IMR-90 (cell line): ENCODE data around the gene HMGCR. TPM values are rescaled to one million over a fixed set of nuclear protein-coding genes. Genes with fewer than 3 reads are reported as not detected.

Experiments used
- ATAC-seq: fragments of 200-7000 bp; cut with Tn5 transposase; 2 replicates; pipeline ENCODE4 v1.9.1; 2020; ENCODE audit warnings: low read depth, mild to moderate bottlenecking, moderate library complexity
- BruUV-seq: library from RNA; stranded (reverse); fragments of 400-500 nt; replicated peaks from 2 replicates; lab custom pipeline; 2021; lab: Mats Ljungman, UMichigan
- CTCF ChIA-PET: fragments of 300-600 bp; formaldehyde crosslinking; extraction: SDS; loops from one replicate; lab custom pipeline; 2021; ENCODE audit warnings: antibody characterized with exemption; lab: Yijun Ruan, JAX
- POLR2A ChIA-PET: fragments of 300-600 bp; sonication (Branson Sonifier 250); formaldehyde crosslinking; loops from one replicate; lab custom pipeline; 2022; ENCODE audit warnings: antibody characterized with exemption; ENCODE audit not compliant: unreplicated experiment; lab: Charles Lee
- DNase-seq: peaks from one replicate; pipeline ENCODE4 v3.0.0; 2013
- H2AFZ ChIP-seq: replicated peaks from 2 replicates; pipeline ENCODE3; 2013; ENCODE audit warnings: low read length, mild to moderate bottlenecking; ENCODE audit not compliant: poor library complexity
- H2AK5ac ChIP-seq: 2 replicates; pipeline ENCODE4 v1.6.1; 2013; ENCODE audit warnings: low read depth, low read length, inconsistent platforms
- H2AK9ac ChIP-seq: replicated peaks from 2 replicates; pipeline ENCODE3; 2013; ENCODE audit warnings: mild to moderate bottlenecking, low read depth, low read length, moderate library complexity; ENCODE audit not compliant: poor library complexity
- H2BK120ac ChIP-seq: 2 replicates; pipeline ENCODE4 v1.6.1; 2013; ENCODE audit warnings: low read depth, low read length, inconsistent platforms
- H2BK15ac ChIP-seq: 3 replicates; pipeline ENCODE4 v1.6.1; 2013; ENCODE audit warnings: low read depth, low read length, inconsistent platforms
- H2BK20ac ChIP-seq: 2 replicates; pipeline ENCODE4 v1.6.1; 2013; ENCODE audit warnings: low read depth, mild to moderate bottlenecking, inconsistent platforms, low read length, moderate library complexity
- H2BK5ac ChIP-seq: 2 replicates; pipeline ENCODE4 v1.6.1; 2013; ENCODE audit warnings: mild to moderate bottlenecking, low read depth, low read length, inconsistent platforms; ENCODE audit not compliant: poor library complexity, severe bottlenecking
- H3K14ac ChIP-seq: replicated peaks from 2 replicates; pipeline ENCODE4 v1.6.1; 2013; ENCODE audit warnings: low read depth, low read length, inconsistent platforms
- H3K18ac ChIP-seq: 2 replicates; pipeline ENCODE4 v1.6.1; 2013; ENCODE audit warnings: low read depth, low read length, control low read depth
- H3K23ac ChIP-seq: 2 replicates; pipeline ENCODE4 v1.6.1; 2013; ENCODE audit warnings: low read depth, low read length, inconsistent platforms
- H3K27ac ChIP-seq: 2 replicates; pipeline ENCODE4 v1.5.1; 2013; ENCODE audit warnings: mild to moderate bottlenecking, control low read depth, low read length; ENCODE audit not compliant: insufficient read depth
- H3K27me3 ChIP-seq: 2 replicates; pipeline ENCODE4 v1.6.1; 2013; ENCODE audit warnings: low read length; ENCODE audit not compliant: control insufficient read depth, insufficient read depth
- H3K36me3 ChIP-seq: 2 replicates; pipeline ENCODE4 v1.6.1; 2013; ENCODE audit warnings: low read length, mixed read lengths; ENCODE audit not compliant: control insufficient read depth, insufficient read depth
- H3K4ac ChIP-seq: 2 replicates; pipeline ENCODE4 v1.6.1; 2013; ENCODE audit warnings: low read depth, low read length, inconsistent platforms
- H3K4me1 ChIP-seq: 2 replicates; pipeline ENCODE4 v1.6.1; 2013; ENCODE audit warnings: low read length, mixed read lengths; ENCODE audit not compliant: control insufficient read depth, insufficient read depth
- H3K4me2 ChIP-seq: 2 replicates; pipeline ENCODE4 v1.6.1; 2013; ENCODE audit warnings: low read depth, mild to moderate bottlenecking, control low read depth, low read length, moderate library complexity
- H3K4me3 ChIP-seq: 2 replicates; pipeline ENCODE4 v1.5.1; 2013; ENCODE audit warnings: low read depth, mild to moderate bottlenecking, control low read depth, low read length, moderate library complexity; ENCODE audit not compliant: insufficient read depth
- H3K56ac ChIP-seq: 2 replicates; pipeline ENCODE4 v1.6.1; 2013; ENCODE audit warnings: low read length, inconsistent platforms; ENCODE audit not compliant: insufficient read depth; ENCODE audit errors: extremely low read depth
- H3K79me1 ChIP-seq, 2 experiments: 2 replicates each; pipeline ENCODE4 v1.6.1; 2013; ENCODE audit warnings: low read length in 2 of 2, inconsistent platforms in 1 of 2, low read depth in 1 of 2
- H3K9ac ChIP-seq: 2 replicates; pipeline ENCODE4 v1.6.1; 2013; ENCODE audit warnings: low read depth, low read length, control low read depth
- H3K9me1 ChIP-seq: 2 replicates; pipeline ENCODE4 v1.6.1; 2013; ENCODE audit warnings: low read length, inconsistent platforms; ENCODE audit not compliant: insufficient read depth
- H3K9me3 ChIP-seq: 2 replicates; pipeline ENCODE4 v1.6.1; 2013; ENCODE audit warnings: low read length; ENCODE audit not compliant: control insufficient read depth, insufficient read depth
- H4K20me1 ChIP-seq: 2 replicates; pipeline ENCODE4 v1.6.1; 2013; ENCODE audit warnings: low read length, inconsistent platforms; ENCODE audit not compliant: insufficient read depth
- H4K5ac ChIP-seq: 2 replicates; pipeline ENCODE4 v1.6.1; 2013; ENCODE audit warnings: mild to moderate bottlenecking, low read depth, low read length, control low read depth
- H4K8ac ChIP-seq, 2 experiments: 2 replicates each; pipeline ENCODE4 v1.6.1; 2013; ENCODE audit warnings: low read depth in 2 of 2, low read length in 2 of 2, control low read depth in 1 of 2, inconsistent platforms in 1 of 2
- H4K91ac ChIP-seq: 2 replicates; pipeline ENCODE4 v1.6.1; 2013; ENCODE audit warnings: low read depth, low read length, inconsistent platforms; ENCODE audit not compliant: insufficient read depth
- CEBPB ChIP-seq: IDR thresholded peaks from 2 replicates; pipeline ENCODE4 v1.6.1; 2012; ENCODE audit warnings: low read depth, low read length, improper control_type of control experiment
- CHD1 ChIP-seq: IDR thresholded peaks from 2 replicates; pipeline ENCODE4 v1.6.1; 2012; ENCODE audit warnings: low read depth, low read length, improper control_type of control experiment
- FOS ChIP-seq: fragments of 150-350 bp; IDR thresholded peaks from 2 replicates; pipeline ENCODE4 v1.6.1; 2016; ENCODE audit warnings: low read depth, low read length
- MAZ ChIP-seq: IDR thresholded peaks from 2 replicates; pipeline ENCODE4 v1.6.1; 2012; ENCODE audit warnings: low read depth, mild to moderate bottlenecking, low read length, improper control_type of control experiment, moderate library complexity, borderline replicate concordance
- MXI1 ChIP-seq: IDR thresholded peaks from 2 replicates; pipeline ENCODE4 v1.6.1; 2012; ENCODE audit warnings: low read depth, mild to moderate bottlenecking, low read length, moderate library complexity, borderline replicate concordance
- NFE2L2 ChIP-seq: fragments of 150-350 bp; IDR thresholded peaks from 2 replicates; pipeline ENCODE4 v1.6.1; 2016; ENCODE audit warnings: low read depth, mild to moderate bottlenecking, low read length
- SMC3 ChIP-seq: fragments of 150-350 bp; IDR thresholded peaks from 2 replicates; pipeline ENCODE4 v1.6.1; 2016; ENCODE audit warnings: low read depth, mild to moderate bottlenecking, antibody characterized with exemption, low read length, moderate library complexity
- WGBS, 2 experiments: methylation state at CpG; one replicate each; pipeline versions ENCODE4 v1.1.5 to v1.1.7; 2013; ENCODE audit warnings: missing lambda C conversion rate in 2 of 2; ENCODE audit not compliant: insufficient read length in 1 of 2; ENCODE audit errors: extremely low coverage in 2 of 2; 5-methylcytosine and 5-hydroxymethylcytosine counted together
- dilution Hi-C: fragments of 300-500 bp; cut with HindIII; formaldehyde crosslinking; loops from one replicate; pipeline ENCODE4 v1.14.3; 2018; ENCODE audit warnings: low sequenced_read_pairs; ENCODE audit not compliant: unreplicated experiment
- in situ Hi-C: fragments of 300-500 bp; cut with MboI; formaldehyde crosslinking; loops from 3 replicates; pipeline ENCODE4 v1.14.3; 2019; ENCODE audit warnings: low sequenced_read_pairs, inconsistent platforms, mixed read lengths
- intact Hi-C: fragments of 100-400 bp; cut with micrococcal nuclease; formaldehyde crosslinking; loops from 2 replicates; pipeline ENCODE4 v1.10.0; 2022
- polyA plus RNA-seq, 3 experiments: library from polyadenylated mRNA; depleted of rRNA; stranded (reverse); fragments of >200 nt; gene quantifications; 2 replicates each; pipeline ENCODE4 v1.2.3, GENCODE V29; 2012; ENCODE audit warnings: low replicate concordance in 1 of 3
- total RNA-seq: library from RNA; depleted of rRNA; stranded (reverse); fragments of >200 nt; gene quantifications from 2 replicates; pipeline ENCODE4 v1.2.3, GENCODE V29; 2012
- TF ChIP-seq, protein P1 (sequence below): fragments of 150-350 bp; IDR thresholded peaks from 2 replicates; pipeline ENCODE4 v1.6.1; 2016; ENCODE audit warnings: low read depth, mild to moderate bottlenecking, low read length, moderate library complexity, borderline replicate concordance
- TF ChIP-seq, protein P2 (sequence below): fragments of 150-350 bp; IDR thresholded peaks from 2 replicates; pipeline ENCODE4 v1.6.1; 2017; ENCODE audit warnings: mild to moderate bottlenecking, antibody characterized with exemption, low read length, low read depth

HMGCR gene
- total and polyA plus RNA-seq, 2 of the 4 experiments (the other 2 are of a cell fraction), result 23.3 to 48.6 TPM

DNA sequence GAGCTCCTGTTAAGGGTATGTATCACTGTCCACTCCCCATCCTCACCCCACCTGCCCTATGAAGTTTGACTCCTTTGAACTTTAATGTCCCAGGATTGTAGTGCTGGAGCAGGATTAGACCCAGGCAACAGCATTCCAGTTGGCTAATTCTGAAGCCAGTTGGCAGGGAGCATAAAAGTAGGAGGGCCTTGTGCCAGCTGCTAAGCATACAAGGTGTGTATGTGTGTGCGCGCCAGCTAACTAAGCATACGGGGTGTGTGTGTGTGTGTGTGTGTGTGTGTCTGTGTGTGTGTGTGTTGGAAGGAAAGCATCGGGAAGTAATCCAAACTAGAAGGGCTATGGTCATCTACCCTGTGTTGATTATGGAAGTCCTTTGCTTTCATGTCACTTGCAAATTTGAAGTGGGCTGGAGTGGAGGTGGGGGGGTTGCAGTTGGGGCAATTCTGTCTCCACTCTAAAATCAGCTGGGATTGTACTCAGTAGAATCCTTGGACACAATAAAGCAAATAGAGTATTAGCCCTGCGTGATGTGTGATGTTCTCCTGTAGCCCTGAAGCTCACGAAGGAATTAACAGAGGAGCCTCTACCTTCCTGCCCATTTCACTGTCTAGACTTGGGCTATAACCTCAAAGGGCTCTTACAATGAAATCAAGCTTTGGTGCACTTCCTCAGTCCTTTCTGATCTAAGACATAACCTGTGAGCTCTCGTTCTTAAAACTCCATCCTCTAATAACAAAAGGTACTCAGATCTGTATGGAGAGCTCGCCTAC is 26.9 kb downstream of the HMGCR start:
- dilution Hi-C loops (no loop called here), in situ Hi-C loops (loop anchor here (25.0 kb wide), 1 partner anchor 602 kb away; the partner anchor contains the start of genes GFM2 and NSA2), intact Hi-C loops (loop anchor here (10.0 kb wide), 1 partner anchor 321 kb away; no protein-coding TSS in a partner anchor)
- no peaks in the 10 kb centered on the region for H3K9me1 ChIP-seq
- H3K9me3 ChIP-seq, result no peaks in the 10 kb centered on the region
- POLR2A ChIA-PET, result no interaction called here
- no peak overlapping the region for H3K14ac ChIP-seq
- no peak overlapping the region for H3K23ac ChIP-seq
- no peak overlapping the region for H3K4me3 ChIP-seq
- CTCF ChIA-PET, result no interaction called here
- TF ChIP-seq MAZ (no peak), CHD1 (no peak), SMC3 (no peak), MXI1 (no peak), NFE2L2 (no peak), FOS (no peak), CEBPB (no peak)
- TF ChIP-seq, protein P1, sequence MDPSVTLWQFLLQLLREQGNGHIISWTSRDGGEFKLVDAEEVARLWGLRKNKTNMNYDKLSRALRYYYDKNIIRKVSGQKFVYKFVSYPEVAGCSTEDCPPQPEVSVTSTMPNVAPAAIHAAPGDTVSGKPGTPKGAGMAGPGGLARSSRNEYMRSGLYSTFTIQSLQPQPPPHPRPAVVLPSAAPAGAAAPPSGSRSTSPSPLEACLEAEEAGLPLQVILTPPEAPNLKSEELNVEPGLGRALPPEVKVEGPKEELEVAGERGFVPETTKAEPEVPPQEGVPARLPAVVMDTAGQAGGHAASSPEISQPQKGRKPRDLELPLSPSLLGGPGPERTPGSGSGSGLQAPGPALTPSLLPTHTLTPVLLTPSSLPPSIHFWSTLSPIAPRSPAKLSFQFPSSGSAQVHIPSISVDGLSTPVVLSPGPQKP, result no peak
- TF ChIP-seq, protein P2, sequence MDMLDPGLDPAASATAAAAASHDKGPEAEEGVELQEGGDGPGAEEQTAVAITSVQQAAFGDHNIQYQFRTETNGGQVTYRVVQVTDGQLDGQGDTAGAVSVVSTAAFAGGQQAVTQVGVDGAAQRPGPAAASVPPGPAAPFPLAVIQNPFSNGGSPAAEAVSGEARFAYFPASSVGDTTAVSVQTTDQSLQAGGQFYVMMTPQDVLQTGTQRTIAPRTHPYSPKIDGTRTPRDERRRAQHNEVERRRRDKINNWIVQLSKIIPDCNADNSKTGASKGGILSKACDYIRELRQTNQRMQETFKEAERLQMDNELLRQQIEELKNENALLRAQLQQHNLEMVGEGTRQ, result no peak
- H3K27me3 ChIP-seq, result no peaks in the 10 kb centered on the region
- H3K4me1 ChIP-seq, result peaks cover 5% of the 10 kb centered on the region
- no peak overlapping the region for H4K5ac ChIP-seq
- H2BK120ac ChIP-seq, result no peak overlapping the region
- no peak overlapping the region for H3K18ac ChIP-seq
- no peak overlapping the region for H3K56ac ChIP-seq
- no peak overlapping the region for H2AK9ac ChIP-seq
- H3K4me2 ChIP-seq, result no peak overlapping the region
- no TSS peak for BruUV-seq
- ATAC-seq (no peak), DNase-seq (no peak)
- H3K9ac ChIP-seq, result no peak overlapping the region
- H4K91ac ChIP-seq, result no peak overlapping the region
- WGBS, 2 experiments, result 87% methylated on average over 3 of the region's 8 CpGs; no CpG with 5 or more reads in 1 of the 2 experiments
- H2AK5ac ChIP-seq, result no peak overlapping the region
- H4K8ac ChIP-seq, result no peak overlapping the region
- peaks cover 14% of the 10 kb centered on the region for H3K36me3 ChIP-seq
- no peak overlapping the region for H2BK15ac ChIP-seq
- no peaks in the 10 kb centered on the region for H4K20me1 ChIP-seq
- no peak overlapping the region for H2AFZ ChIP-seq
- H3K4ac ChIP-seq, result no peak overlapping the region
- no peak overlapping the region for H2BK5ac ChIP-seq
- no peak overlapping the region for H2BK20ac ChIP-seq
- no peaks in the 10 kb centered on the region for H3K79me1 ChIP-seq
- H3K27ac ChIP-seq, result no peak overlapping the region
